WTC11 (cell line): Measurements from ENCODE around the gene CFAP77. TPM values are rescaled to one million over a fixed set of nuclear protein-coding genes. Genes with fewer than 3 reads are reported as not detected.

Experiments
- ATAC-seq: fragments of 200-7000 bp; cut with Tn5 transposase; 2 replicates; pipeline ENCODE4 v1.10.0; 2021; ENCODE audit warnings: mild to moderate bottlenecking, moderate library complexity
- CTCF ChIA-PET: fragments of 300-600 bp; sonication (Branson Sonifier 250); formaldehyde crosslinking; loops from one replicate; lab custom pipeline; 2021; ENCODE audit warnings: antibody characterized with exemption; lab: Charles Lee
- POLR2A ChIA-PET: fragments of 350-600 bp; sonication (Branson Sonifier 250); formaldehyde crosslinking; loops from one replicate; lab custom pipeline; 2021; ENCODE audit warnings: antibody characterized with exemption; lab: Charles Lee
- DNase-seq: peaks from one replicate; pipeline ENCODE4 v3.0.0; 2021; ENCODE audit warnings: low spot score
- H3K27ac Mint-ChIP-seq: 2 replicates; pipeline ENCODE4 v1.8.0; 2021; ENCODE audit warnings: mixed read lengths
- H3K27me3 Mint-ChIP-seq: 2 replicates; pipeline ENCODE4 v1.8.0; 2021; ENCODE audit warnings: low read depth, mild to moderate bottlenecking, moderate library complexity, mixed read lengths
- H3K36me3 Mint-ChIP-seq: 2 replicates; pipeline ENCODE4 v1.8.0; 2021; ENCODE audit warnings: mixed read lengths
- H3K4me1 Mint-ChIP-seq: 2 replicates; pipeline ENCODE4 v1.8.0; 2022; ENCODE audit warnings: mixed read lengths
- H3K4me3 Mint-ChIP-seq: 2 replicates; pipeline ENCODE4 v1.8.0; 2021; ENCODE audit warnings: mild to moderate bottlenecking, moderate library complexity, mixed read lengths
- H3K9me3 Mint-ChIP-seq: 2 replicates; pipeline ENCODE4 v1.8.0; 2021; ENCODE audit warnings: mixed read lengths
- ATF3 ChIP-seq: sonication (generic); formaldehyde crosslinking; conservative IDR thresholded peaks from 2 replicates; pipeline ENCODE4 v1.8.1; 2022; ENCODE audit warnings: mild to moderate bottlenecking, missing genetic modification reagents
- CREB1 ChIP-seq: sonication (generic); formaldehyde crosslinking; IDR thresholded peaks from 2 replicates; pipeline ENCODE4 v1.8.0; 2023; ENCODE audit warnings: mild to moderate bottlenecking, missing genetic modification reagents
- CTCF ChIP-seq: fragments of 200-600 bp; IDR thresholded peaks from 2 replicates; pipeline ENCODE4 v1.8.0; 2022; ENCODE audit warnings: antibody characterized with exemption
- ELF4 ChIP-seq: sonication (generic); formaldehyde crosslinking; IDR thresholded peaks from 2 replicates; pipeline ENCODE4 v1.8.1; 2022; ENCODE audit warnings: low read depth, mild to moderate bottlenecking, moderate library complexity, missing genetic modification reagents
- GABPB1 ChIP-seq: sonication (generic); formaldehyde crosslinking; IDR thresholded peaks from 2 replicates; pipeline ENCODE4 v1.8.1; 2023; ENCODE audit warnings: mild to moderate bottlenecking, missing genetic modification reagents
- IRF2 ChIP-seq: sonication (generic); formaldehyde crosslinking; IDR thresholded peaks from 2 replicates; pipeline ENCODE4 v1.8.0; 2022; ENCODE audit warnings: low read depth, missing genetic modification reagents, borderline replicate concordance
- MXD4 ChIP-seq: fragments of 250-450 bp; sonication (Bioruptor Pico); IDR thresholded peaks from 2 replicates; pipeline ENCODE4 v1.8.0; 2021; ENCODE audit warnings: mild to moderate bottlenecking, moderate library complexity, borderline replicate concordance
- NR2C2 ChIP-seq: sonication (generic); formaldehyde crosslinking; IDR thresholded peaks from 2 replicates; pipeline ENCODE4 v1.8.0; 2022; ENCODE audit warnings: mild to moderate bottlenecking, missing genetic modification reagents
- PRDM15 ChIP-seq: sonication (generic); formaldehyde crosslinking; IDR thresholded peaks from 2 replicates; pipeline ENCODE4 v1.8.0; 2022; ENCODE audit warnings: missing genetic modification reagents
- SMAD3 ChIP-seq: sonication (generic); formaldehyde crosslinking; IDR thresholded peaks from 2 replicates; pipeline ENCODE4 v1.8.0; 2022; ENCODE audit warnings: missing genetic modification reagents, mild to moderate bottlenecking, borderline replicate concordance
- TEAD4 ChIP-seq: sonication (generic); formaldehyde crosslinking; IDR thresholded peaks from 2 replicates; pipeline ENCODE4 v1.8.0; 2022; ENCODE audit warnings: mild to moderate bottlenecking, missing genetic modification reagents
- USF1 ChIP-seq: sonication (generic); formaldehyde crosslinking; IDR thresholded peaks from 2 replicates; pipeline ENCODE4 v1.8.0; 2022; ENCODE audit warnings: mild to moderate bottlenecking, missing genetic modification reagents
- ZNF281 ChIP-seq: sonication (generic); formaldehyde crosslinking; IDR thresholded peaks from 2 replicates; pipeline ENCODE4 v1.8.0; 2023; ENCODE audit warnings: mild to moderate bottlenecking, missing genetic modification reagents
- ZNF396 ChIP-seq: fragments of 250-450 bp; sonication (Bioruptor Pico); IDR thresholded peaks from 2 replicates; pipeline ENCODE4 v1.8.0; 2021; ENCODE audit warnings: mild to moderate bottlenecking, moderate library complexity, borderline replicate concordance
- ZNF416 ChIP-seq: fragments of 250-450 bp; sonication (Bioruptor Pico); IDR thresholded peaks from 2 replicates; pipeline ENCODE4 v1.9.0; 2021; ENCODE audit warnings: mild to moderate bottlenecking, inconsistent platforms
- ZNF423 ChIP-seq: fragments of 250-450 bp; sonication (Bioruptor Pico); IDR thresholded peaks from 2 replicates; pipeline ENCODE4 v2.1.2; 2022; ENCODE audit warnings: mild to moderate bottlenecking, moderate library complexity
- total RNA-seq: library from RNA; stranded (reverse); gene quantifications from 3 replicates; pipeline ENCODE4 v1.2.3, GENCODE V29; 2021

Gene CFAP77
- total RNA-seq, 1 experiment from 2014 or later: 1.2 TPM

GRCh38 chr9:132554755-132555154 lies 144.7 kb downstream of the CFAP77 start (continued):
- TF ChIP-seq CREB1 (CRISPR knock-in tag): no peak
- TF ChIP-seq ZNF396 (CRISPR knock-in tag): no peak
- TF ChIP-seq GABPB1: no peak
- TF ChIP-seq NR2C2 (CRISPR knock-in tag): no peak
- TF ChIP-seq MXD4 (CRISPR knock-in tag): no peak
- no peak for TF ChIP-seq TEAD4 (CRISPR knock-in tag)

GRCh38 chr9:132555528-132555927 lies 145.5 kb downstream of the CFAP77 start:
- Mint-ChIP-seq H3K4me1 (peaks cover 1% of the 10 kb centered on the region), H3K4me3 (no peak overlapping the region), H3K36me3 (peaks cover 9% of the 10 kb centered on the region), H3K27me3 (no peaks in the 10 kb centered on the region)
- DNase-seq (no peak), ATAC-seq (no peak)
- no peak for TF ChIP-seq ZNF416
- TF ChIP-seq IRF2 (CRISPR knock-in tag): no peak
- TF ChIP-seq NR2C2 (CRISPR knock-in tag): no peak
- TF ChIP-seq USF1 (CRISPR knock-in tag): no peak
- TF ChIP-seq ZNF281 (CRISPR knock-in tag): no peak
- TF ChIP-seq ZNF423 (CRISPR knock-in tag): no peak
- TF ChIP-seq ELF4: no peak
- TF ChIP-seq CREB1 (CRISPR knock-in tag): no peak
- no peak for TF ChIP-seq ATF3 (CRISPR knock-in tag)
- TF ChIP-seq, all 79 proteins: peak for 0
- CTCF ChIA-PET: interaction anchor here (1.7 kb wide), 1 partner anchor 8 kb away, joined by 8 read pairs; no protein-coding TSS in a partner anchor
- POLR2A ChIA-PET: no interaction called here
- Mint-ChIP-seq H3K27ac (no peak overlapping the region), H3K9me3 (peaks cover 13% of the 10 kb centered on the region)

GRCh38 chr9:132556235-132556634 lies 146.2 kb downstream of the CFAP77 start:
- Mint-ChIP-seq H3K27me3 (no peaks in the 10 kb centered on the region), H3K4me3 (no peak overlapping the region), H3K27ac (no peak overlapping the region), H3K4me1 (peaks cover 7% of the 10 kb centered on the region), H3K36me3 (peaks cover 9% of the 10 kb centered on the region), H3K9me3 (peaks cover 14% of the 10 kb centered on the region)
- POLR2A ChIA-PET: no interaction called here
- TF ChIP-seq NR2C2 (CRISPR knock-in tag) (no peak), CTCF (no peak), SMAD3 (CRISPR knock-in tag) (no peak), PRDM15 (CRISPR knock-in tag) (no peak), TEAD4 (CRISPR knock-in tag) (no peak)
- CTCF ChIA-PET: interaction anchor here (1.3 to 1.7 kb wide), 3 partner anchors 9 to 142 kb away, joined by 3 to 8 read pairs (median 4); no protein-coding TSS in a partner anchor
- no peak for ATAC-seq
- DNase-seq: no peak
